HG03103 (cell line): Measurements from ENCODE around the gene GLP2R.

ENCODE experiments used
- ATAC-seq: cut with Tn5 transposase; IDR thresholded peaks from one replicate; pipeline ENCODE4 v1.9.1; 2021; ENCODE audit warnings: low read depth; ENCODE audit not compliant: unreplicated experiment

GLP2R gene

GRCh38 chr17:9811086-9811485, 14.6 kb upstream of the GLP2R start:
- no peak for ATAC-seq

- ATAC-seq: no peak
Observed at GRCh38 chr17:9811537-9811936, 14.2 kb upstream of the GLP2R start.

DNA sequence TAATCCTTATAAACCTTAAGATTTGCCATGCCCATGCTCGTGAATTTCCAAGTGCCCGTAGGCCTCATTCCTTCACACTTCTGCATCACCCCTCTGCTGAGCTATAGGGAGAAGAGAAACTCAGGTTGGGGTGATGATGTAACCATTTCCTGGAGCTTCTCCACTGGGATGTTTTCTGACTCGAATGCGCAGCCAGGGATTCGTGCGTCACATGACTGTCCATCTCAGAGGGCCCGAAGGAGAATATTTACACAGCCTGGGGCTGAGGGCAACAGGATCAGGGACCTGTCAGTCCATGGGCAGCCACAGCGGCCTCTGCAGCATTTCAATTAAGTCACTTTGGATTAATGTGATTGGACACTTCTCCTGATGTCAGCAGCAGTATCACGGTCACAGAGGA, 12.6 kb upstream of the GLP2R start:
- no peak for ATAC-seq

- no peak for ATAC-seq
Observed at GRCh38 chr17:9814337-9814945, 11.3 kb upstream of the GLP2R start.

DNA sequence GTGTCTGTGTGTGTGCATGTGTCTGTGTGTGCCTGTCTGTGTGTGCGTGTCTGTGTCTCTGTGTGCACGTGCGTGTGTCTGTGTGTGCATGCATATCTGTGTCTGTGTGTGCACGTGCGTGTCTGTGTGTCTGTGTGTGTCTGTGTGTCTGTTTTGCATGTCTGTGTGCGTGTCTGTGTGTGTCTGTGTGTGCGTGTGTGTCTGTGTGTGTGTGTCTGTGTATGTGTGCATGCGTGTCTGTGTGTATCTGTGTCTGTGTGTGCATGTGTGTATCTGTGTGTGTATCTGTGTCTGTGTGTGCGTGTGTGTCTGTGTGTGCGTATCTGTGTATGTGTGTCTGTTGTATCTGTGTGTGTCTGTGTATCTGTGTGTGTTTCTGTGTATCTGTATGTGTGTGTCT, 9.3 kb upstream of the GLP2R start:
- no peak for ATAC-seq

DNA sequence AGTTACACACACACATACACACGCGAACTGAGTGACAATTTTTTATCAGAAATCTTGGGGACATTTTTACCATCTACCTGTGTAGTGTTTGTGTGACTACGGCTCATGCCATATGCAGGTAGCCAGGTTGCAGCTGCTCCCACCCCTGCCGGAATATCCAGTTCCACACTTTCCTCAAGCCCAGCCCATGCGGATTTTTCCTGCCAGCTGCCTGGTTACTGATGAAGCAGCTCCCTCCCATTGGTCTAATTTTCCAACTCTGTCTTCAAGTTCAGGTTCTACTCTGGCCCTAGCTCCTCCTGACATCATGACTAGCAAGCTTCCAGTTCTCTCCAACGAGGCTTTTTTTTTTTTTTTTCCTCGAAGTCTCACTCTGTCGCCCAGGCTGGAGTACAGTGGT, 8.6 kb upstream of the GLP2R start:
- no peak for ATAC-seq

GRCh38 chr17:9818760-9819159, 7.0 kb upstream of the GLP2R start:
- ATAC-seq: no peak

DNA sequence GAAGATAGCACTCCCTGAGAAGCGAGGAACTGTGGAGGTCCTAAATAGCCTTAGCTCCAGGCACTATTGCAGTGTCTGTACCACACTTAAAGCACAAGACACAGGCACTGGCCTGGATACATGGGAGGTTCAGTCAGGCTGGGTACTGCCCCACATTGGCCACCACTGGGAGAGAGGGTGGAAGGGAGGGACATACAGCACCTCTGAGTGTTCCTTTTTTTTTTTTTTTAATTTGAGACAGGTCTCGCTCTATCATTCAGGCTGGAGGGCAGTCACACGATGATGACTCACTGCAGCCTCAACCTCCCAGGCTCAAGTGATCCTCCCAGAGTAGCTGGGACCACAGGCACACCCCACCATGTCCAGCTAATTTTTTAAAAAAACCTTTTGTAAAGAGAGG, 5.3 kb upstream of the GLP2R start:
- ATAC-seq: no peak

DNA sequence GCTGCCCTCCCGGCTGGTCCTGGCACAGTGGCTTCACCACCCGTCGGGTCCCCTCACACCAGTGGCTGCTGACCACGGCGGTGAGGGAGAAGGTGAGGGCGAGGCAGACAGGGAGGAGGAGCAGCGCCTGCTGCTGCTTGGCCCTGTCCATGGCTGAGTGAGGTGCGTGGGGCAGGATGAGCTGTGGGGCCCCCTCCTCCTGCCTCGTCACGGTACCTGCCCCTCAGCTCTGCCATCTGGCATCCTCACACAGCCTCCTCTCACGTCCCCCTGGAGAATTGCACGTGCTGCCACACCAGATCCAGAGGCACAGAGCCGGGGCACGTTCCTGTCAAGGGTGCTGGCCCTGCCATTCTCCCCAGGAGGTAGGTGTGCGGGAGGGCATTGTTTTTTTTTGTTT, 3.8 kb upstream of the GLP2R start, which contains the start of gene GSG1L2:
Gene GSG1L2, minus strand, starts transcription at position 159 of the 400 bp plus-strand sequence. Its CDS starts 8 bp downstream, at position 151.
- no peak for ATAC-seq

DNA sequence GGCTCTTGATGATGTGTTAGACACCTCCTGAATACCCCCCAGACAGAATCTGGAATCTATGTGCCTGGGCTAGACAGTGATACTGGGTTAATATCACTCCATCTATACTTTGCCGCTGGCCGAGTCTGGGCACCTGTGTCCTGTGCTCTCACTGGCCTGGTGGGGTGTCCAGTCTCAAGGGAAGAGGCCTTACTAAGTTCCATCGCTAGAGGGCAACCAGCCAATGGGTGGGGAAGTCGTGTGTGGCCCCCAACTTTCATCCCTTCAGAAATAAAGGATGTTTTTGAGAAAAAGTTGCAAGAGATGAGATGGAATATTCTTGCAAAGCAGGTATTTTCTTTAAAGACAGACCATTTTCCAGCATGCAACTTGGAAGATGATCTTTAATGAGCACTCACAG, 1.6 kb upstream of the GLP2R start:
- ATAC-seq: no peak

DNA sequence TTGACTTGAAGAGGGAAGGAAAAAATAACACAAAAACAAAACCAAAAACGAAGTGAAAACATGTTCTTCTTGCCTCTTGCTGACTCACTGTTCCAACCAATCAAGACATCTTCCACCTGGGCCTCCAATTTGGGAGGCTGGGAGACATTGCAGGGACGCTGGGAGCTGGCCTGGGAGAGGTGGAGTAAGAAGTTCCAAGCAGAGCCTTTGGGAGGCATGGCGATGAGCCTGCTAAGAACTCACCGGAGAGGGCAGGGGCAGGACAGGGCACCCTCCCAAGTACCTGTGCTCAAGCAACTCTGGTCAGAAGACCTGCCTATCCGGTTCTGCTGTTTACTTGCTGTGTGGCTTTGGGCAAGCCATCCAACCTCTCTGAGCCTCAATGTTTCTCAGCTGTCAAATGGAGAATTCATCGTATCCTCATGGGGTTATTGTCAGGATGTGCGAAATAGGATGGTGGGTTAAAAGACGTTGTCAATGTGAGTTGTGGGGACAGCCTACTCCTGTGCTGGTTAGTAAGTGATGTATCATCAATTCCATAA, 856 bp upstream of the GLP2R start:
- ATAC-seq: no peak

DNA sequence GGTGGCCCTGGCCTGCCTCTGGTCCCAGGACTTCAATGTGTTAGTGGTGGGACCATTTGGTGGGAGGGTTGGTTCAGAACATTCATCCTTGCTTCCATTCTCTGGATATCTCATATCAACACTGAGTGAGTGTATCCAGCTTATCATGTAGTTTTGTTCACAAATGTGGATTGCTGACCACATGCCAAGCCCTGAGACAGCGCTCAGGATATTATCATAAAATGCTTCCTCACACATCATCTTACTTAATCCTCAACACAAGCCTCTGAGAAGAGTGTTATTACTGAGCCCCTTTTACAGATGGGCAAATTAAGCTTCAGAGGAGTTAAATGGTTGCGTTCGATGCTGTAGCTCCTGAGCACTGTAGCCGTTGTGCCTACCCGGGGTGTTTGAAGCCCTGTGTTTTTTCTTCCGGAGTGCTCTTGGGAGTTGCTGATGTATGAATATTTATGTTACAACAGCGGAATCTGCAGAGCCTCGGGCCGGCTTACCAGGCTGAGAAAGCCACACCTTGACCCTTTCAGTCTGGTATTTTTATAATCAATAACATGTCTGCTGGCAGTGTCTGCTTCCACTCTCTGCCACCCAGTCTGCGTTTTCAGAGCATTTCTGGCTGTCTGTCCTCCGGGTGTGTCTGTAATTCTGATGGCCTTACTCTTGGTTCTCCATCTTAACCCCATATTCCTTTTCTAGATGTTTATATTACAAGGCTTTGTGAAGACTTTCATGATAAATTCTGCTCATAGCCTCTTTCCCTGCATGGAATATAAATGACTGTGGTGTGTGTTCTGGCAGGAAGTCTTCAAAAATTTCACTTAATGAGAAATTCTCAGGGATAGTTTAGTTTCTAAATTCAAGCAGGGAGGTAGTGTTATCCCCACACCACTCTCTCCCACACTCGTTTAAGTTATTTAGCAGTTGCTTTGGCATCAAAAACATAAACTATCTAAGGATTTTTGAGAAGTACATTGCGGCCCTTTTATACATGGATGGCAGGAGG, 2.9 kb downstream of the GLP2R start:
- no peak for ATAC-seq

- ATAC-seq: no peak
Observed at GRCh38 chr17:9829343-9829742, 3.6 kb downstream of the GLP2R start.

GRCh38 chr17:9830711-9831110, 5.0 kb downstream of the GLP2R start:
- no peak for ATAC-seq

DNA sequence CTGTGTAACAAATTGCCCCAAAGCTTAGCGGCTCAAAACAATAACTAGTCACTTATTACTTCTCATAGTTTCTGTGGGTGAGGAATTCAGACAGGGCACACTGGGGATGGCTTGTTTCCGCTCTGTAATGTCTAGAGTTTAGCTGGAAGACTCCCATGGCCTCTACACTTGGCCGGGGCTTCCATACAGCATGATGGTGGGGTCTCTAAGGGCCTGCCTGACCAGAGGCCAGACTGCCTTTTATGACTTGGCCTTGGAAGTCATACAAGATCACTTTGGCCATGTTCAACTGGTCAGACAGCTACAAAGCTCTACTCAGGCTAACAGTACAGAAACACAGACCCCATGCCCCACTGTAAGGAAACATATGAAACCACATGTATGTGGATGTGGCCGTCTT, 8.2 kb downstream of the GLP2R start:
- no peak for ATAC-seq

GRCh38 chr17:9837551-9838471, 12.1 kb downstream of the GLP2R start:
- no peak for ATAC-seq

GRCh38 chr17:9839433-9839832, 13.7 kb downstream of the GLP2R start:
- ATAC-seq: no peak

- ATAC-seq: no peak
Observed at GRCh38 chr17:9842057-9842758, 16.5 kb downstream of the GLP2R start.

GRCh38 chr17:9843152-9844010, 17.7 kb downstream of the GLP2R start:
- no peak for ATAC-seq
